Measurements from ENCODE around the gene SPATA32. TPM values are rescaled to one million over a fixed set of nuclear protein-coding genes. Genes with fewer than 3 reads are reported as not detected.
A peak's percentile ranks its signal among the peaks of the same experiment; 100 is the strongest.

Gene SPATA32
- total RNA-seq, 1 experiment from 2014 or later, result not detected

GRCh38 chr17:45234641-45235415, 27.1 kb downstream of the SPATA32 start:
- in situ Hi-C loops (cut with HindIII; ENCODE audit: low sequenced_read_pairs), result no loop called here
- peak; percentile 45 for DNase-seq (ENCODE audit: low spot score)

GRCh38 chr17:45233423-45233924, 28.4 kb downstream of the SPATA32 start:
- in situ Hi-C loops (cut with HindIII; ENCODE audit: low sequenced_read_pairs), result no loop called here
- DNase-seq (ENCODE audit: low spot score), result peak; percentile 45

GRCh38 chr17:45232514-45233422, 29.1 kb downstream of the SPATA32 start:
- DNase-seq (ENCODE audit: low spot score), result no peak
- in situ Hi-C loops (cut with HindIII; ENCODE audit: low sequenced_read_pairs), result no loop called here

- no peak for DNase-seq (ENCODE audit: low spot score)
- in situ Hi-C loops (cut with HindIII; ENCODE audit: low sequenced_read_pairs), result no loop called here
Observed at GRCh38 chr17:45231481-45232116, 30.3 kb downstream of the SPATA32 start.

- in situ Hi-C loops (cut with HindIII; ENCODE audit: low sequenced_read_pairs), result no loop called here
- no peak for DNase-seq (ENCODE audit: low spot score)
Observed at GRCh38 chr17:45230787-45231480, 31.0 kb downstream of the SPATA32 start.

GRCh38 chr17:45230410-45230786, 31.5 kb downstream of the SPATA32 start:
- in situ Hi-C loops (cut with HindIII; ENCODE audit: low sequenced_read_pairs), result no loop called here
- DNase-seq (ENCODE audit: low spot score), result no peak

- in situ Hi-C loops (cut with HindIII; ENCODE audit: low sequenced_read_pairs), result no loop called here
- DNase-seq (ENCODE audit: low spot score), result no peak
Observed at GRCh38 chr17:45229681-45230409, 32.0 kb downstream of the SPATA32 start.

- DNase-seq (ENCODE audit: low spot score), result no peak
- in situ Hi-C loops (cut with HindIII; ENCODE audit: low sequenced_read_pairs), result no loop called here
Observed at GRCh38 chr17:45228763-45229539, 32.9 kb downstream of the SPATA32 start.

- in situ Hi-C loops (cut with HindIII; ENCODE audit: low sequenced_read_pairs), result no loop called here
Observed at GRCh38 chr17:45227926-45228762, 33.8 kb downstream of the SPATA32 start.

GRCh38 chr17:45227101-45227925, 34.6 kb downstream of the SPATA32 start:
- DNase-seq (ENCODE audit: low spot score), result peak; percentile 7
- in situ Hi-C loops (cut with HindIII; ENCODE audit: low sequenced_read_pairs), result no loop called here

More at GRCh38 chr17:45227926-45228762, 33.8 kb downstream of the SPATA32 start:
- DNase-seq (ENCODE audit: low spot score), result no peak

GRCh38 chr17:45226576-45226975, 35.3 kb downstream of the SPATA32 start:
- no peak for DNase-seq (ENCODE audit: low spot score)
- in situ Hi-C loops (cut with HindIII; ENCODE audit: low sequenced_read_pairs), result no loop called here

GRCh38 chr17:45225964-45226530, 35.8 kb downstream of the SPATA32 start:
- peak; percentile 1 for DNase-seq (ENCODE audit: low spot score)
- in situ Hi-C loops (cut with HindIII; ENCODE audit: low sequenced_read_pairs), result no loop called here

GRCh38 chr17:45225051-45225700, 36.7 kb downstream of the SPATA32 start:
- in situ Hi-C loops (cut with HindIII; ENCODE audit: low sequenced_read_pairs), result no loop called here
- peak; percentile 6 for DNase-seq (ENCODE audit: low spot score)

GRCh38 chr17:45224671-45225050, 37.2 kb downstream of the SPATA32 start:
- DNase-seq (ENCODE audit: low spot score), result peak; percentile 6
- in situ Hi-C loops (cut with HindIII; ENCODE audit: low sequenced_read_pairs), result no loop called here
